Measurements from ENCODE around the gene ZBTB46.

DNA sequence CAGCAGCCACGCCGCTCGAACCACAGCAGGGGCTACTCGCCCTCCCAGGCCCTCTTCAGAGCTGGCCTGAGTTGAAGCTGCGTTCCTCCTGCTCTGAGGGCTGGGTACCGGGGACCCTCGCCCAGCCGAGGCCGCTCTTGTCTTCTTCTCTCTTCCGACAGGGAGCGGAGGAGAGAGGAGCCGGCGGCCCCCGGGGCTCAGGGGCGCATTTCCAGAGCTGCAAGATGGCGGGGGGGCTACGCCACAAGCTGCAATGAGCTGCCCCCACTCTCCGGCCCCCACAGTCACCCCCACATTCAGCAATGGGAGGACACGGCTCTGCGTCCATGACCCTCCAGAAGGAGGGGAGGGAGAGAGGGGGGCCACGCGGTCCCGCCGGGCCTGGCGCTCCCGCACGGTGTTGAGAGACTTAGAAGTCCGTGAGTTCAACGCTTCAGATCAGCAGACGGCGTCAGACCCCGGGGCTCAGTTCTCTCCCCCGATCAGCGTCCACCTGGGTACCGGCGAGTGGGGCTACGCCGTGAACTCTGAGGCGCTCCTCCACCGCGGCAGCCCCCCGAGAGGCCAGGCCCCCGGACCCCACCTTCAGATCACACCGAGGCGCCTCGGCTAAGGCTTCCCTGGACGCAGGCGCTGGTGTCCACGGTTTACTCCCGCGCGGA is 59.9 kb downstream of the ZBTB46 start:
- TF ChIP-seq, protein P1, sequence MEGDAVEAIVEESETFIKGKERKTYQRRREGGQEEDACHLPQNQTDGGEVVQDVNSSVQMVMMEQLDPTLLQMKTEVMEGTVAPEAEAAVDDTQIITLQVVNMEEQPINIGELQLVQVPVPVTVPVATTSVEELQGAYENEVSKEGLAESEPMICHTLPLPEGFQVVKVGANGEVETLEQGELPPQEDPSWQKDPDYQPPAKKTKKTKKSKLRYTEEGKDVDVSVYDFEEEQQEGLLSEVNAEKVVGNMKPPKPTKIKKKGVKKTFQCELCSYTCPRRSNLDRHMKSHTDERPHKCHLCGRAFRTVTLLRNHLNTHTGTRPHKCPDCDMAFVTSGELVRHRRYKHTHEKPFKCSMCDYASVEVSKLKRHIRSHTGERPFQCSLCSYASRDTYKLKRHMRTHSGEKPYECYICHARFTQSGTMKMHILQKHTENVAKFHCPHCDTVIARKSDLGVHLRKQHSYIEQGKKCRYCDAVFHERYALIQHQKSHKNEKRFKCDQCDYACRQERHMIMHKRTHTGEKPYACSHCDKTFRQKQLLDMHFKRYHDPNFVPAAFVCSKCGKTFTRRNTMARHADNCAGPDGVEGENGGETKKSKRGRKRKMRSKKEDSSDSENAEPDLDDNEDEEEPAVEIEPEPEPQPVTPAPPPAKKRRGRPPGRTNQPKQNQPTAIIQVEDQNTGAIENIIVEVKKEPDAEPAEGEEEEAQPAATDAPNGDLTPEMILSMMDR (IDR thresholded peaks at IDR 0.05) = no peak
- TF ChIP-seq POLR2A (IDR thresholded peaks at IDR 0.05) = no peak
- no peak for TF ChIP-seq POLR2AphosphoS5 (IDR thresholded peaks at IDR 0.05)
- TF ChIP-seq EP300 (IDR thresholded peaks at IDR 0.05) = no peak

Data from sigmoid colon (tissue), 4 donors.